SK-N-SH (cell line): ENCODE data around the gene IL18BP.

Source experiments
- CHD2 ChIP-seq: fragments of 150-350 bp; IDR thresholded peaks from 2 replicates; pipeline ENCODE4 v1.6.1; 2018; ENCODE audit warnings: low read length; ENCODE audit not compliant: partially characterized antibody
- CTCF ChIP-seq: fragments of 200-600 bp; sonication (generic); IDR thresholded peaks from 2 replicates; pipeline ENCODE4 v1.6.1; 2017; ENCODE audit warnings: antibody characterized with exemption, mild to moderate bottlenecking, moderate library complexity
- EP300 ChIP-seq, 2 experiments: IDR thresholded peaks; 2 replicates each; pipeline versions ENCODE4 v1.4.0 to v1.6.1; 2012; ENCODE audit warnings: borderline replicate concordance in 1 of 2, low read depth in 1 of 2, low read length in 1 of 2
- EZH2phosphoT487 ChIP-seq: fragments of 200-600 bp; sonication (generic); IDR thresholded peaks from 2 replicates; pipeline ENCODE4 v1.6.1; 2017; ENCODE audit warnings: low read depth, mixed run types, mild to moderate bottlenecking, antibody characterized with exemption, moderate library complexity, borderline replicate concordance
- MAX ChIP-seq: IDR thresholded peaks from 2 replicates; pipeline ENCODE4 v1.4.0; 2012; ENCODE audit warnings: low read depth
- NFIC ChIP-seq: IDR thresholded peaks from 2 replicates; pipeline ENCODE4 v1.4.0; 2012; ENCODE audit warnings: borderline replicate concordance
- NRF1 ChIP-seq: IDR thresholded peaks from 2 replicates; pipeline ENCODE4 v1.6.1; 2012; ENCODE audit warnings: low read depth, mild to moderate bottlenecking, low read length
- POLR2AphosphoS5 ChIP-seq: IDR thresholded peaks from 2 replicates; pipeline ENCODE4 v1.6.1; 2012; ENCODE audit warnings: low read depth, low read length
- SIN3A ChIP-seq: IDR thresholded peaks from 2 replicates; pipeline ENCODE4 v1.6.1; 2012; ENCODE audit warnings: low read depth, mild to moderate bottlenecking, low read length, moderate library complexity, borderline replicate concordance
- SMC3 ChIP-seq: IDR thresholded peaks from 2 replicates; pipeline ENCODE4 v1.6.1; 2012; ENCODE audit warnings: low read depth, low read length, improper control_type of control experiment
- TEAD4 ChIP-seq: IDR thresholded peaks from 2 replicates; pipeline ENCODE4 v1.4.0; 2012; ENCODE audit warnings: mild to moderate bottlenecking, borderline replicate concordance; ENCODE audit not compliant: insufficient read depth
- TF ChIP-seq, protein P1 (sequence below): fragments of 150-350 bp; IDR thresholded peaks from 2 replicates; pipeline ENCODE4 v1.6.1; 2017; ENCODE audit warnings: antibody characterized with exemption, low read length, low read depth, borderline replicate concordance

DNA sequence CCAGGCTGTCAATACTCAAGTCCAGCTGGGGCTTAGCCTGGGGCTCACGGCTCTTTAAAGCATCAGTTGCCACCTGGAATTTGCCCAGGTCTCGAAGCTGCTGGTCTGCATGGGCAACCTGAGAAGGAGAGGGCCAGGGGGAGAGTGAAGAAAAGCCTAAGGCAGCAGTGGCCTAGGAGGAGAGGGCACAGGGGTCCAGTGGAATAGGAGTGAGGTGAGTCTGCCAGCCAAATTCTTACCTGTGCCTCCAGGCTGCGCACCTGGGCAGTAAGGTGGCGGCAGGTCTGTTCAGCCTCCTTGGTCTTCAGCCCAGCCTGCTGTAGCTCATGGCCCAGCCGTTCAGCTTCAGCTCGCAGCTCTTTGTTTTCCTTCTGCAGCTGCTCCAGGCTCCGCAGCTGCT, 10.0 kb downstream of the IL18BP start:
- TF ChIP-seq CTCF (no peak), POLR2AphosphoS5 (no peak), SMC3 (no peak), EZH2phosphoT487 (no peak), CHD2 (no peak), EP300 (IDR thresholded peaks at IDR 0.05; ENCODE audit: borderline replicate concordance in 1 of 2, low read depth in 1 of 2, low read length in 1 of 2) (no peak), SIN3A (no peak), NRF1 (no peak), MAX (no peak), TEAD4 (no peak), NFIC (no peak)
- TF ChIP-seq, protein P1, sequence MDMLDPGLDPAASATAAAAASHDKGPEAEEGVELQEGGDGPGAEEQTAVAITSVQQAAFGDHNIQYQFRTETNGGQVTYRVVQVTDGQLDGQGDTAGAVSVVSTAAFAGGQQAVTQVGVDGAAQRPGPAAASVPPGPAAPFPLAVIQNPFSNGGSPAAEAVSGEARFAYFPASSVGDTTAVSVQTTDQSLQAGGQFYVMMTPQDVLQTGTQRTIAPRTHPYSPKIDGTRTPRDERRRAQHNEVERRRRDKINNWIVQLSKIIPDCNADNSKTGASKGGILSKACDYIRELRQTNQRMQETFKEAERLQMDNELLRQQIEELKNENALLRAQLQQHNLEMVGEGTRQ = no peak
